ENCODE data around the gene BPIFB1.

Gene BPIFB1

GRCh38 chr20:33299111-33299603, 16.1 kb downstream of the BPIFB1 start:
- peak; percentile 54 for DNase-seq

DNA sequence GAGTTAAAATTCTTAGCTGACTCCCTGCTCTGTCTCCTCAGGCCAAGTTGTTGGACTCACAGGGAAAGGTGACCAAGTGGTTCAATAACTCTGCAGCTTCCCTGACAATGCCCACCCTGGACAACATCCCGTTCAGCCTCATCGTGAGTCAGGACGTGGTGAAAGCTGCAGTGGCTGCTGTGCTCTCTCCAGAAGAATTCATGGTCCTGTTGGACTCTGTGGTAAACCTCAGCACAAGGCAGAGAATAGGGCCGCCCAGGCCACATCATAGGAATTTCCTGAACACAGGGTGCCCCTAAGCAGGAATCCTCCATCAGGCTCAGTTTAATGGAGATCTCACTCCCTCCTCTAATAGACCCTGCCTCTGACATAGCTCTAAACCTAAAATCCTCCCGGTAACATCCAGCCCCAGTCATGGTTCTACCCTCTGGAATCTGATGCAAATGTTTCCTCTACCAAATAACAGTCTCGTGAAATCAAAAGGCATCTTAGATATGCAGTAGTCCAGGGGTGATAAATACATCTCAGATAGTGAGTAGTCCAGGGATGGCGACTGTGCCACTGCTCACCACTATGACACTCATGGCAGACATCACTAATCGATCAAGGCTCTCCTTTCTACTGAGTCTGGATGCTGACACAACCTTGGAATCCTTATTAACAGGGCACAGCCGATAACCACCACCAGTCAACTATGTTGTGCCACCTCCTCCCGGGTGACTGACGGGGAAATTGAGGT, 18.3 kb downstream of the BPIFB1 start:
- no peak for DNase-seq

DNA sequence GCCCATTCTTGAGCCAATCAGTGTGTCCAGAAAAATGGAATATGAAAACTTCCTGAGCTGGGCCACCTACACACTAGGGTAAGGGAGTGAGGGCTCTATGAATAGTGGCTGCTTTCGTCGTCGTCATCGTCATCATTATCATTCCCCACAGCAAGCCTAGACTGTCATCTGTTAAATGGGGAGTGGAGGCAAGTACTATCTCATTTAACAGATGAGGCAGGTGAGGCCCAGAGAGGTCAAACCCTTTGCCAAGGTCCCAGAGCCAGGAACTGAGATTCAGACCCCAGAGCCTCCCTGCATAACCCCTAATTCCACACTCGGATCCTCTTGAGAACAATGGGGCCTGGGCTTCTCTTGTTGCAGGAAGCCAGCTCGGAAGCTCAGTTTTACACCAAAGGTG, 20.6 kb downstream of the BPIFB1 start:
- no peak for DNase-seq

GRCh38 chr20:33304046-33304445, 21.0 kb downstream of the BPIFB1 start:
- DNase-seq = no peak

GRCh38 chr20:33305589-33306057, 22.6 kb downstream of the BPIFB1 start:
- DNase-seq = no peak

DNA sequence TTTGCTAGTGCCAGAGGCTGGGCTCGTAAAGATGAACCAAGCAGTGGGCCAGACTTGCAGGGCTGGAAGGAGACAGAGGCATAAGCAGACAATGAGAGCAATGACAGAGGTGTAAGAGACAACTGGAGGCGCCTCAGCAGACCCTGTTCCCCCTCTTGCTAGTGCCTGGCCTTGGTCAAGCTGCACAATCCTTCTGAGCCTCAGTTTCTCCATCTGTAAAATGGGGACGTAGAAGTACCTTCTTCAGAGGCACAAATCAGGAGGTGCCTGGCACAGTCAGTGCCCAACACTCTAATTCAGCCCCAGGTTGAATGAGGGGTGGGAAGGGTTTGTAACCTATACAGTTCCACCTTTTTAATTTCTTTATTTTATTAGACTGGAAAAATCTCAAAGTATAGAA, 23.2 kb downstream of the BPIFB1 start:
- no peak for DNase-seq

- DNase-seq = no peak
Measured at GRCh38 chr20:33306807-33307206, 23.8 kb downstream of the BPIFB1 start.

- DNase-seq = no peak
Measured at GRCh38 chr20:33308668-33309067, 25.7 kb downstream of the BPIFB1 start.

GRCh38 chr20:33309631-33310030, 26.6 kb downstream of the BPIFB1 start:
- DNase-seq = no peak

DNA sequence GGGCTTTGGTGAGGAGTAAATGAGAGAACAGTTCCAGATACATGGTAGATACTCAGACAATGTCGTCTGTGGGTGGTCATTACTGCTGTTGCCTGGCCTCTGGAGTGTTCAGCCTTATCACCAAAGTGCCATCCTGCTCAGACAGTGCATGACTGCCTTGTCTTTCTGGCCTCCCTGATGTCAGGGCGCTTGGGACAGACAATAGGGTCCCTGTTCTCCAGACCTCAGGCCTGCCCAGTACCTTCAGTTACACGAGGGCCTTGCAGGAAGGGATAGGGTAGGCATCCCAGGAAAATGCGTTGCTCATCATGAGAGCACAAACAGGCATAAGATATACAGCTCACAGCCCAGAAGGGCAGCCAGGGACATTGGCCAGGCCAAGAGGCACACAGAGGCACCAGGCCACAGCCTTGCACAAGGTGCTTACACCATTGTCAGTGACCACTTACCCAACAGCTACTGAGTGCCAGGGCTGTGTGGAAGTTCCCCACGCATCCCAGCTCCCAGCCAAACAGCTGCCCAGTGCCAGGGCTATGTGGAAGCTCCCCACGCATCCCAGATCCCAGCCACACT, 27.4 kb downstream of the BPIFB1 start:
- no peak for DNase-seq

- no peak for DNase-seq
Measured at GRCh38 chr20:33311011-33311410, 28.0 kb downstream of the BPIFB1 start.

GRCh38 chr20:33311996-33312395, 29.0 kb downstream of the BPIFB1 start:
- DNase-seq = no peak

DNA sequence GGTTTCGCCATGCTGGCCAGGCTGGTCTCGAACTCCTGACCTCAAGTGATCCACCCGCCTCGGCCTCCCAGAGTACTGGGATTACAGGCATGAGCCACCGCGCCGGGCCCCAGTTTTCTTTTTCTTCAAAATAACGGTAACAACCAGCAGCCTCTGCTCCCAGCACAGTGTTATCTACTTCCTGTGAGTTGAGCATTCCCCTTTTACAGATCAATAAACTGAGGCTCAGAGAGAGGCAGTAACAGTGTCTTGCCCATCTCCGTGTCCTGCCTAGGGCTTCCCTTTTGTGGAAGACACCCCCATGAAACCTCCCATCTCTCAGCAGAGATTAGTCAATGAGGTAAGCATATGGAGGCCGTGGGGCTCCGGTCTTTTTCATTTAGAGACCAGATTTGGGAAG, 29.6 kb downstream of the BPIFB1 start:
- no peak for DNase-seq

DNA sequence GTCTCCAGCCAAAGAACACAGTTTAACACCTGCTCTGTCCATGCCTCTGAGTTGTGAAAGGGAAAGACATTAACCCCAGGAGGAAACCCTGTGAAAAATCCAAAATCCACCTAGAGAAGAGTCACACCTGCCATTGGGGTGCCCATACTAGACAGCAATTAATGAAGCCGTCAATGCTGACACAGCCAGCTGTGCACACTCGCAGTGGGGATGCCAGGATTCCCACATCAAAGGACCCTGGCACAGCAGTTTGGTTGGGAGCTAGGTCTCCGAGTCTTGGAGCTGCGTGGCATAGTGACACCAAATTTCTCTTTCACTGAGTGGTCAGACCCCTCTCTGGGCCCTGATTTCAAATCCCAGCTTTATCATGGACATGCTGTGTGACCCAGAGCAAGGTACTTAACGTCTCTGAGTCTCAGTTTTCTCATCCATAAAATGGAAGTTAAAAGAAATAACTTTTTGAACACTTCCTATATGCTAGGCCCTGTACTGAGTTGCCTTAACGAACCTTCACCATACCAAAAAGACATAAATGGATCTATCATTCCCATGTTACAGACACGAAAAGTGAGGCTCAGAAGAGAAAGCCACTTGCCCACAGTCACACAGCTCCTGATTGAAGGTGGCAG, 30.8 kb downstream of the BPIFB1 start:
- DNase-seq = no peak

DNA sequence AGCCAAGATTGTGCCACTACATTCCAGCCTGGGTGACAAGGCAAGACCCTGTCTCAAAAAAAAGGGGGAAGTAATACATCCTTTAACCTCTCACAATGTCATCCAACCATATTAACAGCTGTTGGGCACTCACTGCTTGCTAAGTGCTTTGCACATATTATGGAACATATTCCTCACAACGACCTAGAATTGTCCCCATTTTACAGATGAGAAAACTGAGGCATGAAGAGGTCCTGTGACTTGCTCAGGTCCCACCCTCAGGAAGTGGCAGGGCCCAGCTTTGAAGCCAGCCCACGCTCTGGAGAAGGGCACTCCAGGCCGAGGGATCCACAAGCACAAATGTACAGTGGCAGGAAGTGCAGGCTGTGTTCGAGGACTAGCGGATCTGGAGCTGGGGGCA, 33.3 kb downstream of the BPIFB1 start:
- no peak for DNase-seq

DNA sequence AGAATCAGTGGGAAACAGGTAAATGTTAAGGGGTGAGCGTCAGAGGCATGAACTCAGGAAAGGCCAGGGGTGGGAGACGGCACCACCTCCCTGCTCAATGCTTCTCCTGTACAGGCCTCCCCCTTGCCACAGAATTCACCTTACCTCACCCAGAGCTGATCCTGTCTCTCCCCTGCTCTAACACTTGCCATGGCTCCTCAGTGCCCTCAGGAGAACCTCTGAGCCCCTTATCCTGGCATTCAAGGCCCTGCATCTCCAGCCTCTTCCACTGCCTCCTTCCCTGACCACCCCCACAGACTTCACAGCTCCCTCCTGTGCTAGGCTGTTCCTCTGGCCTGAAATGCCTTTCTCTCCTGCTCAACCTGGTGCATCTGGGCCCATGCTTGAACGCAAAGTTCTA, 33.9 kb downstream of the BPIFB1 start:
- DNase-seq = no peak

DNA sequence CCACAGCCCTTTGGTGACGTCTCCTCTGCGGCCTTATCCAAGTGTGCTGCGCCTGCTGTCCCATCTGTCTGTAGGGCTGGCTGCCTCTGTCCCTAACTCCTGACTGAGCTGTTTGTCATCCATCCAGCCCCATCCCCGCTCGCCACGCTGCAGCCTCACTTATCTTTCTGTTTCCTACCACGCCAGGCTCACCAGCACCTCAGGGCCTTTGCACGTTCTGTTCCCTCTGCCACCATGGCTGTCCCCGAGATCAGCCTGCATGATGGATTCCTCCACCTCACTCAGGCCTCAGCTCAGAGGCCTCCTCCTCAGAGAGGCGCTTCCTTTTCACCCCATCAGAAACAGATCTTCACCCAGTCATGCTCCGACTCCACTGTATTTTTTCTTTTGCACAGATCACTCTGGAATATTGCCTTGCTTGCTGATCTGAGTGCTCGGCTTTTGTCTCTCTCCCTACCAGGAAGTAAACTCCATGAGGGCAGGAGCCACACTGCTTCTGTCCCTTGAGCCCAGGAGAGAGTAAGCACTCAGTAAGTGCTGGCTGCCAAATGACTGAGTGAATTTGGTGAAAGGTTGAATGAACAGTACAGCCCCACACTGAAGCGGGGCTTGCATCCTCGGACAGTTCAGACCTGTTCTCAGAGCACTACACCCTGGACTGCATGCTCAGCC, 34.5 kb downstream of the BPIFB1 start:
- DNase-seq = no peak

DNA sequence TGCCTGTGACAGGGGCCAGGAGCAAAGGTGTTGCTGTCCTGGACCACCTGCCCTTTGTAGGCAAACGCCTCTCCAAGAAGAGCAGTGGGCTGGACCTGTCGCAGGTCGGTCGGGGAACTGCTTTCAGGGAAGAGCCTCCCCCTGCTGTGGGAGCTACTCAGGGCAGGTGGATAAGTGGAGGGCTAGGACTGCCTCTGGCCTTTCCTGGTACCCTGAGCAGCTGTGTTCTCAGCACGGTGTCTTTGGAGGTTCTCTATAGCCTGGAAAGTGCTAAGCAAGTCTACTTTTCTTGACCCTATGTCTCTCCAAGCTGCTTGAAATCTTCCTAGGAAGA, 35.0 kb downstream of the BPIFB1 start:
- no peak for DNase-seq

DNA sequence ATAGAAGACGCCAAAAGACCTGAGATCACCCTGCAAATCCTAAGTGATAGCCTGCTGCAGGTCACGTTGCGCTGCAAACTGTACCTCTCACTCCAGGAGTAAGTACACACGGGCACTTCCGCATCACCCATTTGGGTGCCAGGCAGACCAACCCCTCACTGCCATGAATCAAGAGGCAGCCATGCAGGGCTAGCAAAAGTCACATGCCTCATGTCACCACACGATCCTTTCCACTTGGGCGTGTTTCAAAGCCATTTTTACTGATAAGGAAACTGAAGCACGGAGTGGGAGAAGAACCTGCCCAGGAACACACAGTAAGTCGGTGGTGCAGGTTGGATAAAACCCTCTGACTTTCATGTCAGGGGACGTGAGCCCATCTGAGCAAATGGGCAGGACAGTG, 37.0 kb downstream of the BPIFB1 start:
- DNase-seq = no peak

- no peak for DNase-seq
Measured at GRCh38 chr20:33322456-33322855, 39.4 kb downstream of the BPIFB1 start.

GRCh38 chr20:33323236-33323635, 40.2 kb downstream of the BPIFB1 start:
- DNase-seq = no peak

DNA sequence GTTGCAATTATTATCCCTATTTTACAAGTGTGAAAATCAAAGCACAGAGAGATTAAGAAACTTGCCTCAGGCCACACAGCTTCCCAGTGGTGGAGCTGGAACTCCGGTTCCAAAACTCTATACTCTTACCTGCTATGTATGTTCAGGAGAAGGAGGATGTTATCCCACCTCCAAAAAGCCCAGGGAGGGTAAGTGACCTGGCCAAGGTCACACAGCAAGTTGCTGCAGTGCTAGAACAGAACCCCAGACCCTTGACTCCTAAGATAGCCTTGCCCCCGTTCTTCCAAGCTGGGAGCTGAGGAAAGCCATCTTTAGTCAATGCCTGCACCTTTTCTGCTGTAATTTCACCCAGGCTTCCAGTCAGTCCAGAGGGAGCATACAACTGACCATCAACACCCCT, 42.3 kb downstream of the BPIFB1 start:
- DNase-seq = no peak
